ENCODE data around the gene TSKU. TPM values are rescaled to one million over a fixed set of nuclear protein-coding genes. Genes with fewer than 3 reads are reported as not detected.

The TSKU gene
- polyA plus RNA-seq, 1 of the 3 experiments (the other 2 are of a cell fraction): 20.7 TPM

- CTCF ChIA-PET: interaction anchor here (0.9 kb wide), 2 partner anchors 29 to 33 kb away, joined by 3 read pairs; no protein-coding TSS in a partner anchor
These were observed 14.1 kb upstream of the TSKU start for GRCh38 chr11:76768909-76769560.

GRCh38 chr11:76769645-76770586, 13.2 kb upstream of the TSKU start:
- Histone ChIP-seq H3K79me2 (ENCODE audit: insufficient read depth) (no peaks in the 10 kb centered on the region), H3K27ac (ENCODE audit: low read depth in 2 of 2, low read length in 1 of 2) (no peak overlapping the region), H3K9ac (no peak overlapping the region), H2AFZ (ENCODE audit: low read depth) (no peak overlapping the region), H3F3A (replicated peaks; ENCODE audit: insufficient read depth) (no peaks in the 10 kb centered on the region), H3K4me1 (ENCODE audit: control insufficient read depth in 1 of 2, insufficient read depth in 2 of 2, low read depth in 1 of 2, low read length in 1 of 2) (peaks cover 9 to 27% of the 10 kb centered on the region in 2 experiments; a peak in 2 of 4 replicates), H3K9me2 (no peaks in the 10 kb centered on the region), H3K36me3 (replicated peaks in 1 of 2; ENCODE audit: control insufficient read depth in 1 of 2, insufficient read depth in 2 of 2, low read length in 1 of 2) (no peaks in the 10 kb centered on the region), H4K20me1 (ENCODE audit: insufficient read depth) (no peaks in the 10 kb centered on the region), H3K9me3 (no peaks in the 10 kb centered on the region), H3K27me3 (ENCODE audit: insufficient read depth) (no peaks in the 10 kb centered on the region), H3K4me2 (no peak overlapping the region; the same call in 1 of the 2 replicates), H3K4me3 (ENCODE audit: low read depth in 2 of 2, low read length in 1 of 2) (no peak overlapping the region)
- DNase-seq: no peak
- WGBS (ENCODE audit: low lambda C conversion rate): 64% methylated on average over 11 of the region's 13 CpGs
- ChIA-PET CTCF (interaction anchor here (0.9 to 1.1 kb wide), 5 partner anchors 13 to 150 kb away, joined by 3 to 5 read pairs (median 3); partner anchors contain the start of gene TSKU), POLR2A (interaction anchor here (1.2 kb wide), 1 partner anchor 13 kb away, joined by 4 read pairs; the partner anchor contains the start of gene TSKU)
- no peak for TF ChIP-seq RFX5 (IDR thresholded peaks at IDR 0.05; ENCODE audit: low read length)
- TF ChIP-seq, protein P1, sequence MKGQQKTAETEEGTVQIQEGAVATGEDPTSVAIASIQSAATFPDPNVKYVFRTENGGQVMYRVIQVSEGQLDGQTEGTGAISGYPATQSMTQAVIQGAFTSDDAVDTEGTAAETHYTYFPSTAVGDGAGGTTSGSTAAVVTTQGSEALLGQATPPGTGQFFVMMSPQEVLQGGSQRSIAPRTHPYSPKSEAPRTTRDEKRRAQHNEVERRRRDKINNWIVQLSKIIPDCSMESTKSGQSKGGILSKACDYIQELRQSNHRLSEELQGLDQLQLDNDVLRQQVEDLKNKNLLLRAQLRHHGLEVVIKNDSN (IDR thresholded peaks at IDR 0.05; ENCODE audit: borderline replicate concordance, low read depth): no peak
- TF ChIP-seq, protein P2, sequence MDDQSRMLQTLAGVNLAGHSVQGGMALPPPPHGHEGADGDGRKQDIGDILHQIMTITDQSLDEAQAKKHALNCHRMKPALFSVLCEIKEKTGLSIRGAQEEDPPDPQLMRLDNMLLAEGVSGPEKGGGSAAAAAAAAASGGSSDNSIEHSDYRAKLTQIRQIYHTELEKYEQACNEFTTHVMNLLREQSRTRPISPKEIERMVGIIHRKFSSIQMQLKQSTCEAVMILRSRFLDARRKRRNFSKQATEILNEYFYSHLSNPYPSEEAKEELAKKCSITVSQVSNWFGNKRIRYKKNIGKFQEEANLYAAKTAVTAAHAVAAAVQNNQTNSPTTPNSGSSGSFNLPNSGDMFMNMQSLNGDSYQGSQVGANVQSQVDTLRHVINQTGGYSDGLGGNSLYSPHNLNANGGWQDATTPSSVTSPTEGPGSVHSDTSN (IDR thresholded peaks at IDR 0.05): no peak

More at GRCh38 chr11:76768909-76769560, 14.1 kb upstream of the TSKU start:
- Histone ChIP-seq H3K27ac (ENCODE audit: low read depth in 2 of 2, low read length in 1 of 2) (no peak overlapping the region), H4K20me1 (ENCODE audit: insufficient read depth) (no peaks in the 10 kb centered on the region), H2AFZ (ENCODE audit: low read depth) (no peak overlapping the region), H3K36me3 (replicated peaks in 1 of 2; ENCODE audit: control insufficient read depth in 1 of 2, insufficient read depth in 2 of 2, low read length in 1 of 2) (no peaks in the 10 kb centered on the region), H3K4me2 (no peak overlapping the region), H3K9ac (no peak overlapping the region), H3K9me2 (no peaks in the 10 kb centered on the region), H3K27me3 (ENCODE audit: insufficient read depth) (no peaks in the 10 kb centered on the region), H3K79me2 (ENCODE audit: insufficient read depth) (no peaks in the 10 kb centered on the region), H3K4me3 (ENCODE audit: low read depth in 2 of 2, low read length in 1 of 2) (no peak overlapping the region), H3K9me3 (no peaks in the 10 kb centered on the region), H3K4me1 (ENCODE audit: control insufficient read depth in 1 of 2, insufficient read depth in 2 of 2, low read depth in 1 of 2, low read length in 1 of 2) (peaks cover 13 to 27% of the 10 kb centered on the region in 2 experiments; a peak in 3 of 4 replicates), H3F3A (replicated peaks; ENCODE audit: insufficient read depth) (no peaks in the 10 kb centered on the region)
- DNase-seq: no peak
- TF ChIP-seq GABPA (IDR thresholded peaks at IDR 0.05; ENCODE audit: low read depth): no peak
- WGBS (ENCODE audit: low lambda C conversion rate): 64% methylated on average over 5 of the region's 10 CpGs
- POLR2A ChIA-PET: no interaction called here

All from SK-N-SH (cell line).